NOMO-1 (cell line): ENCODE data around the gene DCHS1.

ENCODE experiments used
- DNase-seq, 2 experiments: peaks; one replicate each; lab custom pipeline; 2025; ENCODE audit not compliant: unreplicated experiment in 2 of 2; lab: John Stamatoyannopoulos, UW

The DCHS1 gene

DNA sequence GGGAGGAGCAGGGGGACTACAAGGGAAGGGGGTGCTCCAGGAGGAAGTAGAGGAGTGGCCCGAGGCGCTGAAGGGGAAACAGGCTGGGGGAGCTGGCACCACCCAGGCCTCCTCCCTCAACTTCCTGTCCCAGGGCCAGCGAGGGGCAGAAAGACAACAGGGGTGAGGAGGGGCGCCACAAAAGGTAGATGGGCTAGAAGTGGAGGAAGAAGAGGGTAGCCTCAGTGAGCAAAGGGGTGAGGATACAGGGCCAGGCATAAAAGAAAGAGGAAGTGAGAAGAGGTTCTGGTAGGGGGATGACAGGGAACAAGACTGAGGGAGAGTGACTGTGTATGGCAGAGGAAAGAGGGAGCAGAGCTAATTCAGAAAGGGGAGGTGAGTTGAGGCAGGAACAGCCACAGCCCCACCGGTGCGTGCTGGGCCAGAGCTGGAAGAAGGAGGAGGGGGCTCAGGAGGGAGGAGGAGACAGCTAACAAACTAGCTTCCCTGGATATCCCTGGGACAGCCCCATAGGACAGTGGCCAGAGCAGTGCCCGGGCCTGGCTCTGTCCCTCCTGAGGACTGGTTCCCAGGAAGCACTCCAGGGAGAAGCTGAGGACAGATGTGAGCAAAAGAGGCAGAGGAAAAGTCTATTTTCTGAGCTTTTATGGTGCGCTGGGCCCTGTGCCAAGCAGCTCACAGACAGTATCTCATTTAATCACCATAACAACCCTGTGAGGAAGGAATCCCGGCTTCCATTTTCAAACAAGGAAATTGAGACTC is 8.5 kb downstream of the DCHS1 start:
- peak; percentile 80 for DNase-seq

- no peak for DNase-seq
These were observed 9.1 kb downstream of the DCHS1 start for GRCh38 chr11:6646576-6646917.

DNA sequence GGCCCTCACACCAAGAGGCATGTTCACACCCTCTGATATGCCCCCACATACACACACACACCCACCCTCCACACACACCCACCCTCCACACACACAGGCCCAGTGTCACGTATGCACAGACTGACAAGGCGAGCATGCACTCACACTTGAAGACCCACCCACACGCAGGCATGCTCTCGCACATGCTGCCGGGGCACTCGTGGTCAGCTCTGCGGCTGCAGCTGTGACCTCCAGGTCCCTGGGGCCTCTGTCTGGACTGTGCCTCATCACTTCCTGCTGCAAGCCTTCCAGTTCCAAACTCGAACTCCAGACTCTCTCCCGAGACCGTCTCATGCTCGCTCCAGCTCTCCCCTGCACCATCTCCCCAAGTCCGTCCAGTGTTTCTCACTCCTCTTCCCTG is 9.5 kb downstream of the DCHS1 start:
- DNase-seq: no peak

DNA sequence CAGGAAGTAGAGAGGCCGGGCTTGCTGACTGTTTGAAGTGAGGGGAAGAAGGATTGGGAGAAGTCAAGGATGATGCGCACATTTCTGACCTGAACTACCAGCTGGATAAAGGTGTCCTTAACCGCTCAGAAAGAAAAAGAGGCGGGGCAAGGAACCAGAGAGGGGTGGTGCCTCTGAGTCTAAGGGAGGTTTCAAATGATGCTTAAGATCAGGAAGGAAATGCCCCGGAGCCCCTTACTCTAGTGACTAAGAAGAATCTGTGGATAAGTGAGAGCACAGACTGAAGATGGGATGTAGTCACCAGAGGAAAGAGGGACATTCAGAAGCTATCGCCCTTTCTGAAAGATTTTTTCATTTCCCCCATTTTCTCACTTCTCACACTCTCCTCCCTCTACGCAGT is 12.7 kb downstream of the DCHS1 start:
- DNase-seq: no peak

- no peak for DNase-seq
These were observed 14.5 kb downstream of the DCHS1 start for GRCh38 chr11:6640985-6641701.

- DNase-seq: no peak
These were observed 15.3 kb downstream of the DCHS1 start for GRCh38 chr11:6640036-6640984.

- no peak for DNase-seq
These were observed 17.2 kb downstream of the DCHS1 start for GRCh38 chr11:6638429-6638828.

GRCh38 chr11:6637871-6638270 is 17.7 kb downstream of the DCHS1 start:
- no peak for DNase-seq

GRCh38 chr11:6636480-6636879 is 19.1 kb downstream of the DCHS1 start:
- DNase-seq: no peak

DNA sequence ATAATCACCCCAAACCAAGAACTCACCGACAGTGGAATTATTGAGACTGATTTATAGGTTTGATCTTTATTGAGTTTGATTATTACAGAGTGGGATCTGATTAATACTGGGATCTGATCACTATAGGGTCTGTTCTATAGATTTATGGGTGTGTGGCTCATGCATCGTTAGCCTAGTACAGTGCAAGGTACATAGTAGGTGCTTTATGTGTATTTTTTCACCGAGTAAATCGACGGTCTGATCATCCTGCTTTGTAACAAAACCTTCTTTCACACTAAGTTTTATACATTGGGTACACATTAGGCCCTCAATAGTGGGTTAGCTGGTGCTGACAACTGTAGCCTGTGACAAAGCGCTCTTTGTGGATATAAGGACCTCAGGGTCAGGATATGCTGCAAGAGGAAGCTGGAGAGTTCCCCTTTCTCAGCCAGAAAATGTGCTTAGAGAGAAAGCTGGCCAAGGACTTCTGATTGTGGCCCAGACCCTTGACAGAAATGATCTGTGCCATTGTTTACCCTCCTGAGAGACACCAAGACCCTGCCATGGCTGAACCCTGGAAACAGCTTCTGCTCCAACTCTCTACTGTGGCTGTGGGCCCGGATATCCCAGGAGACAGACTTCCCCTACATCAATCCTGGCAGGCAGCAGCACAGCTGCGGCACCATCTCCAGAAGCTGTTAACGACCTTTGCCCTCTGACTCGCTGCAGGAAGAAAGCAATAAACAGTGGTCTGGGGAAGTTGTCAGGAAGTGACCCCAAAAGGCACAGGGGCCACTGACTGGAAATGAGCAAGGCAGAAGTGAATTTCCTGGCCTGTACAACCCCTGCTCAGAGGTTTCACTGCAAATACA is 20.3 kb downstream of the DCHS1 start:
- peak; percentile 86 to 91 for DNase-seq

- DNase-seq: no peak
These were observed 21.1 kb downstream of the DCHS1 start for GRCh38 chr11:6634534-6634933.

DNA sequence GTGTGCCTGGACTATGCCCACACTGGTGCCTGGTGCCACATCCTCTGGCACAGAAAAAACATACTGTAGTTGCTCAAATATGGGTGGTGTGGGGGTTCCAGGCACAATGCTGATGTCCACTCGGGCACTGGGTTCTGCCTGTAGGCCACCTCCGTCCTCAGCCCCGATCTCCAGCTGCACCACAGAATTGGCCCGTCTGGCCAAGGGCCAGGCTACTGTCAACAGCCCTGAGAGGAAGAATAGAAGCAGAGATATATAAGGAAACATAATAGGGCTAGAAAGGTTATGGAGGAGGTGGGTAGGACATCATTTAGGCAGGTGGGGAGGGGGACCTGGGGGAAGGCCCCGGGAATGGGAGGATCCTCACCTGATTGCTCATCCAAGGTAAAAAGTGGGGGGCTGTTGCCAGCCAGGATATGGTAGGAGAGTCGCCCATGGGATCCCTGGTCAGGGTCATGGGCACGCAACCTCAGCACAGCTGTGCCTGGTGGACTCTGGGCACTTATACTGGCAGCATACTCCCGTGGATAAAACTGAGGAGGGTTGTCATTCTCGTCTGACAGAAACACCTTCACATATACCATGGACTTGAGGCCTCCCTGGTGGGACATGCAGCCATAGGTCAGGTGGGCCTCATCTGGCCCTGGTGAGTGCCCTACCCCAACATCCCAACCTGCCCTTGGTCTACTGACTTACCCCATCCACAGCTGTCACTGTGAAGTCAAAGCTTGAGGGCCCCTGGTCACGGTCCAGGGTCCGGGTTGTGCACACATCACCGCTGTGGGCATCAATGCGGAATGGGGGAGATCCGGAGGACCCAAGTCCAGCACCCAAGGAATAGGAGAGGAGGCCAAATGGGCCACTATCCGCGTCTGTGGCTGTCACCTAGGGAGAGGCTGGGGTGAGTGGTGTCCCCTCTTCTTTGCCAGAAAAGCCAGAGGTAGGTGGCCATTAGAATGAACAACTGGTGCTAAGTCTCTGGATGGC is 21.9 kb downstream of the DCHS1 start:
- DNase-seq: no peak

- DNase-seq: no peak
These were observed 23.2 kb downstream of the DCHS1 start for GRCh38 chr11:6632116-6633073.

DNA sequence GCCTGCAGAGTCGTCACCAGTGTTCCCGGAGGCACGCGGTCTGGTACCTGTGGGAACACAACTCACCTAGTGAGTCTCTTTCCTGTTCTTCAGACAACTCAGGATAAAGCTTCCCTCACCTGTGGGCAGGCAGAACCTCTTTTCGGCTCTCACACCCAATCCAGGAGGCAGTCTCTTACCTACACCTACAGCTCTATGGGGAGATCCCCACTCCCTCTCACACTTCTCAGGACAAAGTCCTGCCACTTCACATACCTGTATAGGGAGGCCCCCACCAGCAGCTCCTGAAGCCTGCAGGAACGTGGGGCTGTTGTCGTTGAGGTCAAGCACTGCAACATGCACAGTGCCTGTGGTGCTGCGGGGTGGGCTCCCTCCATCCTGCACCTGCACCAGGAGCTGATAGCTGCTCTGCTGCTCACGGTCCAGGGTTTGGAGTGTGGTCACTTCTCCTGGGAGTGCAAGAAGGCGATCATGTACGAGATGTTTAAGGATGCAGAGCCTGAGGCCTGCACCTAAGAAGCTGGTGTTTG is 24.2 kb downstream of the DCHS1 start:
- DNase-seq: no peak

- no peak for DNase-seq
These were observed 24.8 kb downstream of the DCHS1 start for GRCh38 chr11:6630632-6631291.

DNA sequence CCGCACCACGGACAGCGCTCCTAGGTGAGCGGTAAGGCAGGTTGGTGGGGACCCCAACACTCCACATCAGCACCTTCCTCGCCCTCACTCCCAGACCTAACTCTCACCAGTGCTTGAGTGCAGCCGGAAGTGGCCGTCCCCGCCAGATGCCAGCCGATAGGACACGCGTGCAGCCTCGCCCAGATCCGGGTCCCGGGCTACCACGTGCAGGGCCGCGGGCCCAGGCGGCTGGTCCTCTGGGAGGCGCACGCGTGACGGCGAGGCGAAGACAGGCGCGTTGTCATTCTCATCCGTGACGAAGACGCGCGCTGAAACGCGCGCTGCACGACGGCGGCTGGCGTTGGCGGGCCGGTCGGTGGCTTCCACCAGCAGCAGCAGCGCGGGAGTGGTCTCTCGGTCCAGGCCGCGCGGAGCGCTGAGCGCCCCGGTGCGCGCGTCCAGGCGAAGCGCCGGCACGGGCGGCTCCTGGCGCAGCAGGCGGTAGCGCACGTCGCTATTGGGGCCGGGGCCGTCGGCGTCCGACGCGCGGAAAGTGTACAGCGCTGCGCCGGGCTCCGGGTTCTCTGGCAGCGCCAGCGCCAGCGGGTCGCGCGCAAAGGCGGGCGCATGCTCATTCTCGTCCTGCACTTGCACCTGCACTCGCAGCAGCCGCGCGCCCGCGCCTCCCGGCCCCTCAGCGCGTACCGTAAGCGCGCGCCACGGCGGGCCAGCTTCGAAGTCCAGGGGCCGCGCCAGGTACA is 25.5 kb downstream of the DCHS1 start:
- DNase-seq: no peak

DNA sequence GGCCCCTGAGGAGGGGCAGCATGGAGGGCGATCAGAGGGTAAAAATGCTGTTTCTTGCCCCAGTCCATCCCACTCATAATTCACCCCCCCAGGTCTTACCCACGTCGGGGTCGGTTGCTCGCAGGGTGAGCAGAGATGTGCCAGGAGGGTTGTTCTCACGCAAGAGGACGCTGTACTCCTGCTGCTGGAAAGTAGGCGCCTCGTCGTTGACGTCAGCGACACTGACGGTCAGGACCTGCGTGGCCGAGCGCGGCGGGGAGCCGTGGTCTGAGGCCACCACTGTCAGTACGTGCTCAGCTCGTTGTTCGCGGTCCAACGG is 26.1 kb downstream of the DCHS1 start:
- DNase-seq: no peak
